SU-DHL-6 (cell line): Measurements from ENCODE around the gene AFAP1L1.

Source experiments
- H2AFZ ChIP-seq: fragments of 200-600 bp; sonication (generic); 2 replicates; pipeline ENCODE4 v1.6.1; 2014; ENCODE audit warnings: low read depth, mild to moderate bottlenecking, moderate library complexity, mixed read lengths, antibody characterized with exemption, low read length; ENCODE audit not compliant: severe bottlenecking
- H3F3A ChIP-seq: fragments of 200-600 bp; shearing (Covaris generic); 2 replicates; pipeline ENCODE4 v1.6.0; 2016; ENCODE audit warnings: antibody characterized with exemption, mild to moderate bottlenecking; ENCODE audit not compliant: insufficient read depth
- H3K27ac ChIP-seq: fragments of 200-600 bp; sonication (generic); 2 replicates; pipeline ENCODE4 v1.5.1; 2016; ENCODE audit warnings: low read depth, mild to moderate bottlenecking, low read length, moderate library complexity, mixed read lengths
- H3K27me3 ChIP-seq: fragments of 200-600 bp; sonication (generic), shearing (Covaris generic); 2 replicates; pipeline ENCODE4 v1.6.0; 2014; ENCODE audit warnings: mild to moderate bottlenecking, low read length
- H3K36me3 ChIP-seq: fragments of 200-600 bp; sonication (generic); 2 replicates; pipeline ENCODE4 v1.6.1; 2014; ENCODE audit warnings: mild to moderate bottlenecking, low read length, mixed read lengths
- H3K4me2 ChIP-seq: fragments of 300-600, 200-600 bp; shearing (Covaris generic), sonication (generic); 2 replicates; pipeline ENCODE4 v1.6.0; 2014; ENCODE audit warnings: low read length, low read depth, mild to moderate bottlenecking; ENCODE audit not compliant: poor library complexity, severe bottlenecking
- H3K4me3 ChIP-seq: fragments of 200-600 bp; sonication (generic); 2 replicates; pipeline ENCODE4 v1.5.1; 2014; ENCODE audit warnings: antibody characterized with exemption, low read length, mild to moderate bottlenecking, mixed read lengths; ENCODE audit not compliant: insufficient read depth, poor library complexity, severe bottlenecking
- H3K79me2 ChIP-seq: fragments of 200-600 bp; sonication (generic); 2 replicates; pipeline ENCODE4 v1.6.1; 2014; ENCODE audit warnings: mild to moderate bottlenecking, low read length, moderate library complexity; ENCODE audit not compliant: insufficient read depth
- H3K9ac ChIP-seq: fragments of 200-600 bp; sonication (generic); 2 replicates; pipeline ENCODE4 v1.7.0; 2014; ENCODE audit warnings: mild to moderate bottlenecking, low read length
- H3K9me2 ChIP-seq: fragments of 200-600 bp; sonication (generic); replicated peaks from 2 replicates; pipeline ENCODE4 v1.6.1; 2014; ENCODE audit warnings: low read length; ENCODE audit not compliant: insufficient read depth
- H3K9me3 ChIP-seq: fragments of 200-600 bp; sonication (generic); 2 replicates; pipeline ENCODE4 v1.6.1; 2014; ENCODE audit warnings: low read length, mixed read lengths; ENCODE audit not compliant: insufficient read depth
- H4K20me1 ChIP-seq: fragments of 200-600 bp; sonication (generic); 2 replicates; pipeline ENCODE4 v1.6.1; 2014; ENCODE audit warnings: low read depth, mild to moderate bottlenecking, antibody characterized with exemption, low read length, moderate library complexity, mixed read lengths
- CTCF ChIP-seq: fragments of 200-600 bp; sonication (generic); IDR thresholded peaks from one replicate; pipeline ENCODE4 v1.5.1; 2017; ENCODE audit warnings: antibody characterized with exemption, mild to moderate bottlenecking, low read length, moderate library complexity; ENCODE audit not compliant: insufficient read depth, poor library complexity, severe bottlenecking
- EZH2phosphoT487 ChIP-seq: fragments of 200-600 bp; sonication (generic), shearing (Covaris generic); conservative IDR thresholded peaks from 2 replicates; pipeline ENCODE4 v1.6.1; 2018; ENCODE audit warnings: mild to moderate bottlenecking, antibody characterized with exemption, low read length, moderate library complexity, mixed read lengths

Gene AFAP1L1

DNA sequence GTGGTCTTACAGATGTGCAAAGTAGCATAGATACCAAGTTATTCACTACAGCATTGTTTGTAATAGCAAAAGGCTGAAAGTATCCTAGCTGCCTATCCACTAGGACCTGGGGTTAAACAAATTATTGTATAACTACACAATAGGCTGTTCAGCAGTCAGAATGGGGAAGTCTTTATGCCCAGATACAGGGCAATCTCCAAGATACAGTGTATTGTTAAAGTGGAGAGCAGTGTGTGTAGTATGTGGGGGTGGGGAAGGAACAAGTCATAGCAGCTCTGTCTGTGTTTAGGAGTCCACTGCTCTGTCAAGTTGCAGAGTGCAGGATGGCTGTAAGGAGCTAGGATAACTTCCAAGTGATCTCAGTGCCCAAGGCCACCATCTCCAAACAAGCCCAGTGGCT lies 91.7 kb downstream of the AFAP1L1 start:
- TF ChIP-seq CTCF: no peak
- no peak for TF ChIP-seq EZH2phosphoT487
- H3K36me3 ChIP-seq: no peaks in the 10 kb centered on the region

GRCh38 chr5:149363936-149364335 lies 92.3 kb downstream of the AFAP1L1 start:
- no peak overlapping the region for H3K4me2 ChIP-seq
- no peaks in the 10 kb centered on the region for H3K27me3 ChIP-seq
- no peak overlapping the region for H3K4me3 ChIP-seq
- TF ChIP-seq EZH2phosphoT487 (no peak), CTCF (no peak)
- no peaks in the 10 kb centered on the region for H3K9me2 ChIP-seq
- H3K27ac ChIP-seq: no peak overlapping the region
- no peaks in the 10 kb centered on the region for H3K36me3 ChIP-seq
- H3K9ac ChIP-seq: no peak overlapping the region
- no peaks in the 10 kb centered on the region for H4K20me1 ChIP-seq
- H3K9me3 ChIP-seq: no peaks in the 10 kb centered on the region
- no peak overlapping the region for H2AFZ ChIP-seq
- H3K79me2 ChIP-seq: peaks cover 3% of the 10 kb centered on the region; the same call in 1 of the 2 replicates
- H3F3A ChIP-seq: no peaks in the 10 kb centered on the region

More for the DNA sequence above, 91.7 kb downstream of the AFAP1L1 start:
- Histone ChIP-seq H3K27ac (no peak overlapping the region), H3K9me2 (no peaks in the 10 kb centered on the region), H3K27me3 (no peaks in the 10 kb centered on the region), H3K4me3 (no peak overlapping the region), H4K20me1 (no peaks in the 10 kb centered on the region), H3K9me3 (no peaks in the 10 kb centered on the region), H3K4me2 (no peak overlapping the region), H3K79me2 (peaks cover 9% of the 10 kb centered on the region), H2AFZ (no peak overlapping the region), H3F3A (no peaks in the 10 kb centered on the region), H3K9ac (no peak overlapping the region)

- no peaks in the 10 kb centered on the region for H3K9me2 ChIP-seq
- no peaks in the 10 kb centered on the region for H3K79me2 ChIP-seq
- H3K27ac ChIP-seq: no peak overlapping the region
- H2AFZ ChIP-seq: no peak overlapping the region
- H4K20me1 ChIP-seq: no peaks in the 10 kb centered on the region
- no peaks in the 10 kb centered on the region for H3F3A ChIP-seq
- no peak for TF ChIP-seq CTCF
- TF ChIP-seq EZH2phosphoT487: no peak
- no peaks in the 10 kb centered on the region for H3K9me3 ChIP-seq
- no peak overlapping the region for H3K4me3 ChIP-seq
- no peak overlapping the region for H3K4me2 ChIP-seq
- H3K9ac ChIP-seq: no peak overlapping the region
- H3K36me3 ChIP-seq: no peaks in the 10 kb centered on the region
- no peaks in the 10 kb centered on the region for H3K27me3 ChIP-seq
Measured at GRCh38 chr5:149364719-149365118, 93.1 kb downstream of the AFAP1L1 start.

- Histone ChIP-seq H3K27me3 (no peaks in the 10 kb centered on the region), H3K9me2 (no peaks in the 10 kb centered on the region), H3K9ac (no peak overlapping the region), H3K79me2 (no peaks in the 10 kb centered on the region), H3K36me3 (no peaks in the 10 kb centered on the region), H4K20me1 (no peaks in the 10 kb centered on the region), H3K27ac (no peak overlapping the region), H3F3A (no peaks in the 10 kb centered on the region), H3K9me3 (no peaks in the 10 kb centered on the region), H3K4me2 (no peak overlapping the region), H2AFZ (no peak overlapping the region), H3K4me3 (no peak overlapping the region)
- TF ChIP-seq CTCF (no peak), EZH2phosphoT487 (no peak)
Measured at GRCh38 chr5:149365418-149365817, 93.8 kb downstream of the AFAP1L1 start.
